HG03095 (cell line): ENCODE data around the gene FHOD3.

Experiments used
- ATAC-seq: cut with Tn5 transposase; IDR thresholded peaks from one replicate; pipeline ENCODE4 v1.9.1; 2021; ENCODE audit warnings: moderate library complexity; ENCODE audit not compliant: unreplicated experiment

FHOD3 gene

GRCh38 chr18:36724169-36724568 lies 426.7 kb downstream of the FHOD3 start:
- ATAC-seq = no peak

- no peak for ATAC-seq
Observed at GRCh38 chr18:36724591-36725001, 427.1 kb downstream of the FHOD3 start.

- ATAC-seq = no peak
Observed at GRCh38 chr18:36728345-36728744, 430.8 kb downstream of the FHOD3 start.

- ATAC-seq = no peak
Observed at GRCh38 chr18:36729197-36729596, 431.7 kb downstream of the FHOD3 start.

- no peak for ATAC-seq
Observed at GRCh38 chr18:36732264-36732663, 434.8 kb downstream of the FHOD3 start.

GRCh38 chr18:36733150-36733549 lies 435.6 kb downstream of the FHOD3 start:
- no peak for ATAC-seq

GRCh38 chr18:36734596-36734995 lies 437.1 kb downstream of the FHOD3 start:
- ATAC-seq = no peak

- no peak for ATAC-seq
Observed at GRCh38 chr18:36735130-36735529, 437.6 kb downstream of the FHOD3 start.

- ATAC-seq = no peak
Observed at GRCh38 chr18:36736094-36736493, 438.6 kb downstream of the FHOD3 start.

- ATAC-seq = no peak
Observed at GRCh38 chr18:36737316-36737715, 439.8 kb downstream of the FHOD3 start.

GRCh38 chr18:36744261-36744876 lies 446.9 kb downstream of the FHOD3 start:
- ATAC-seq = no peak

- no peak for ATAC-seq
Observed at GRCh38 chr18:36745219-36745975, 447.9 kb downstream of the FHOD3 start.

GRCh38 chr18:36752929-36753865 lies 455.7 kb downstream of the FHOD3 start:
- ATAC-seq = no peak

GRCh38 chr18:36756242-36756641 lies 458.7 kb downstream of the FHOD3 start:
- no peak for ATAC-seq

GRCh38 chr18:36757081-36757480 lies 459.6 kb downstream of the FHOD3 start:
- ATAC-seq = no peak

- ATAC-seq = no peak
Observed at GRCh38 chr18:36757991-36758390, 460.5 kb downstream of the FHOD3 start.

GRCh38 chr18:36758623-36759022 lies 461.1 kb downstream of the FHOD3 start:
- ATAC-seq = no peak

GRCh38 chr18:36759167-36759776 lies 461.8 kb downstream of the FHOD3 start:
- ATAC-seq = no peak

GRCh38 chr18:36760598-36760997 lies 463.1 kb downstream of the FHOD3 start:
- ATAC-seq = no peak

- ATAC-seq = no peak
Observed at GRCh38 chr18:36761186-36761698, 463.7 kb downstream of the FHOD3 start.

GRCh38 chr18:36762074-36762473 lies 464.6 kb downstream of the FHOD3 start:
- ATAC-seq = no peak
